Measurements from ENCODE around the gene GALNT2. TPM values are rescaled to one million over a fixed set of nuclear protein-coding genes. Genes with fewer than 3 reads are reported as not detected.

Gene GALNT2
- total RNA-seq: 238 and 239 TPM in 2 replicates

GRCh38 chr1:230066466-230067404 lies at the start of gene GALNT2:
Gene GALNT2, plus strand, starts transcription at chr1:230067238. Its CDS starts 43 bp downstream, at chr1:230067281.

Data from smooth muscle cell of the pulmonary artery (primary cell).